Common myeloid progenitor, CD34-positive (primary cell): ENCODE measurements around the gene SNRPD3. TPM values are rescaled to one million over a fixed set of nuclear protein-coding genes. Genes with fewer than 3 reads are reported as not detected.

Source experiments
- CTCF ChIA-PET: fragments of 350-600 bp; sonication (Branson Sonifier 250); formaldehyde crosslinking; loops from one replicate; lab custom pipeline; 2021; ENCODE audit warnings: antibody characterized with exemption; lab: Charles Lee
- POLR2A ChIA-PET: fragments of 350-600 bp; sonication (Branson Sonifier 250); formaldehyde crosslinking; loops from one replicate; lab custom pipeline; 2021; ENCODE audit warnings: antibody characterized with exemption; lab: Charles Lee
- DNase-seq, 3 donors: peaks; one replicate each; pipeline versions ENCODE4 v3.0.0 to v3.0.0-alpha.2; 2013
- H3K27ac ChIP-seq, 2 experiments: 1 replicate in 1 of 2; 2 replicates in 1 of 2; pipeline ENCODE4 v1.7.0; 2013; ENCODE audit warnings: inconsistent platforms in 2 of 2, low read length in 2 of 2, mild to moderate bottlenecking in 2 of 2, low read depth in 1 of 2, moderate library complexity in 1 of 2; ENCODE audit not compliant: severe bottlenecking in 2 of 2, insufficient read depth in 1 of 2, poor library complexity in 1 of 2
- H3K27me3 ChIP-seq, 5 experiments: replicated peaks in 2 of 5; 1 replicate in 3 of 5; 2 replicates in 2 of 5; pipeline versions ENCODE4 v1.6.1 to v1.7.0; 2013; ENCODE audit warnings: low read length in 4 of 5, mild to moderate bottlenecking in 2 of 5, moderate library complexity in 2 of 5, inconsistent platforms in 1 of 5; ENCODE audit not compliant: insufficient read depth in 5 of 5, control insufficient read depth in 4 of 5
- H3K36me3 ChIP-seq, 4 experiments: 1 replicate in 2 of 4; 2 replicates in 2 of 4; pipeline versions ENCODE4 v1.6.1 to v1.7.0; 2013; ENCODE audit warnings: low read length in 3 of 4, control low read depth in 1 of 4, mild to moderate bottlenecking in 1 of 4; ENCODE audit not compliant: control insufficient read depth in 4 of 4, insufficient read depth in 4 of 4
- H3K4me1 ChIP-seq, 4 experiments: 1 replicate in 3 of 4; 2 replicates in 1 of 4; pipeline versions ENCODE4 v1.6.1 to v1.7.1; 2013; ENCODE audit warnings: low read length in 3 of 4, mild to moderate bottlenecking in 3 of 4, control low read depth in 1 of 4, inconsistent platforms in 1 of 4, moderate library complexity in 1 of 4; ENCODE audit not compliant: control insufficient read depth in 4 of 4, insufficient read depth in 4 of 4; ENCODE audit errors: control extremely low read depth in 1 of 4
- H3K4me3 ChIP-seq, 7 experiments: 1 replicate in 4 of 7; 2 replicates in 3 of 7; pipeline versions ENCODE4 v1.5.1 to v1.7.0; 2013; ENCODE audit warnings: mild to moderate bottlenecking in 7 of 7, low read length in 6 of 7, moderate library complexity in 6 of 7, inconsistent platforms in 2 of 7, low read depth in 2 of 7, control low read depth in 1 of 7; ENCODE audit not compliant: insufficient read depth in 4 of 7, control insufficient read depth in 1 of 7; ENCODE audit errors: extremely low read depth in 1 of 7
- H3K9me3 ChIP-seq, 5 experiments: 1 replicate in 4 of 5; 2 replicates in 1 of 5; pipeline versions ENCODE4 v1.6.1 to v1.7.1; 2013; ENCODE audit warnings: low read length in 4 of 5, mild to moderate bottlenecking in 2 of 5, inconsistent platforms in 1 of 5, low read depth in 1 of 5, moderate library complexity in 1 of 5; ENCODE audit not compliant: control insufficient read depth in 4 of 5, insufficient read depth in 2 of 5; ENCODE audit errors: control extremely low read depth in 1 of 5
- WGBS: methylation state at CpG from one replicate; pipeline ENCODE4 v1.1.5; 2013; ENCODE audit not compliant: insufficient coverage; 5-methylcytosine and 5-hydroxymethylcytosine counted together
- polyA plus RNA-seq: library from polyadenylated mRNA; unstranded; fragments of 120-200 nt; gene quantifications from one replicate; pipeline ENCODE4 v1.2.1, GENCODE V29; 2013

Gene SNRPD3
- 87.0 TPM for polyA plus RNA-seq

DNA sequence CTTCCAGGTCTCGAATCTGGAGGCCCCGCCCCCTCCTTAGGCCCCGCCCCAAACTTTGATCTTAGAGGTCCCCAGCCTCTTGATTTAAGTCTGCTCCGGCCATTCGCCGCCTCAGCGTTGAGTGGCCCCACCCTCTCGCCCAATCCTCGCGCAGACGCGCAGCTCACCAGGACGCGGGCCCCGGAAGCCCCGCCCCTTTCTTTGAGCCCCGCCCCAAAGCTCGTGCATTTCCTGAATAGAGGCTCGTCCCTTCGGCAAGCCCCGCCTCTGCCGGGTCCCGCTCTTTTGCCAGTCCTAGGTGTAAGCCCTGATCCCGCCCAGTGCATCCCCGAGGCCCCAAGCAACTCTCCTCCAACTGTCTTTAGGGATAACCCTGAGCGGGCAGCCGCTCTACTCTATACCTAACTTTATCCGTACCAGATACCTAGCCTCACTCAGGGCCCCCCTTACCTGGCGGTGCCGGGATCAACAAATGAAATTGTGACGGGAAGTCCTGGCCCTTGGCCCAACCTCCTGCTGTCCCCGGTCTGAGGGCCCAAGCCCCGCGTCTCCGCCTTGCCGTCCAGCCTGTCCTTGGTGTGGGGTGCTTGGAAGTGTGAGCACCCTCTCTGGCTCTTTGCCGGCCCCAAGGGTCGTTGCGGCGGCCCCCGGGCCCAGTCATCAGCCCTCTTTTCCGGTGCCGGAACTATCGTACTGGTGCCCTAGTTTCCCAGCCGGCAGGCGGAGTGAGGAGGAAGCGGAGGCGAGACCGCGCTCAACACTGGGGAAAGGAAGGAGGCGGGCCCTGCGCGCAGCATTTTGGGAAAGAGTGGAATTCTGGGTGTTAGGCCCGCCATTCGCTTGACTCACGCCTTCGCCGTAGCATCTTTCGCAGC lies at the start of gene SNRPD3:
Gene SNRPD3 (plus strand): TSS at position 835 of the 875 bp plus-strand sequence. CDS start 1,676 bp downstream, outside the sequence.
- Histone ChIP-seq H3K4me1 (peaks cover 24 to 57% (median 44%) of the 10 kb centered on the region in 4 experiments), H3K27me3 (no peaks in the 10 kb centered on the region), H3K9me3 (no peaks in the 10 kb centered on the region), H3K27ac (peak within 1 kb of the TSS; percentile 82 to 93), H3K36me3 (peaks cover 11 to 30% (median 20%) of the 10 kb centered on the region in 4 experiments), H3K4me3 (peak within 1 kb of the TSS; percentile 85 to 94 (median 92))
- under 1% methylated on average over 55 of the region's 59 CpGs for WGBS
- ChIA-PET POLR2A (interaction anchor here (0.6 to 1.4 kb wide), 2 partner anchors 14 to 156 kb away, joined by 3 to 6 read pairs; no protein-coding TSS in a partner anchor), CTCF (no interaction called here)
- peak; percentile 98 to 99 (median 99) for DNase-seq

- CTCF ChIA-PET, result interaction anchor here (1.1 to 2.1 kb wide), 10 partner anchors 9 to 104 kb away, joined by 3 to 9 read pairs (median 4); no protein-coding TSS in a partner anchor
- Histone ChIP-seq H3K9me3 (no peaks in the 10 kb centered on the region), H3K27me3 (no peaks in the 10 kb centered on the region), H3K36me3 (no peaks in the 10 kb centered on the region), H3K4me1 (peaks cover 25 to 74% (median 65%) of the 10 kb centered on the region in 4 experiments), H3K27ac (no peak overlapping the region), H3K4me3 (no peak overlapping the region)
- POLR2A ChIA-PET, result interaction anchor here (0.6 kb wide), 1 partner anchor 52 kb away, joined by 3 read pairs; no protein-coding TSS in a partner anchor
- peak in 2 of 3 donors; percentile 39 to 42 for DNase-seq
- 32% methylated on average over 4 of the region's 6 CpGs for WGBS
These were observed 48.9 kb upstream of the SNRPD3 start for GRCh38 chr22:24506802-24507438.

DNA sequence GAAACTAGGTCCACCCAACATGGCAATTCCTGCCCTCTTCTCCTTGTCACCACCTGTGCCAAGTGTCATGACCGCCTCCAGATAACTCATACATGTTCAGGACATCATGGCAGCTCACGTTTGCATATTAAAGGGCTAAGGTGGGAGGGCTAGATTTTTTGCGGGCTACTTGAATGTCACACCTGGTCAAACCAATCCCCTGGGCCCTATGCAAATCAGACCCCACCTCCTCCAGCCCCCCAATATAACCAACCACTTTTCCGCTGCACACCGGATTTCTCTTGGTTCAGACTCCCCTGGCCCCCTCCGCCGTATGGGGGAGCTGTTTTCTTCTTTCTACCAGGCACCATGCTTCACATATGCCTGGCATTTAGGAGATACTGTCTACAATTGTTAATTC lies 48.1 kb upstream of the SNRPD3 start:
- Histone ChIP-seq H3K27ac (no peak overlapping the region), H3K27me3 (no peaks in the 10 kb centered on the region), H3K4me3 (no peak overlapping the region), H3K36me3 (no peaks in the 10 kb centered on the region), H3K4me1 (peaks cover 31 to 78% (median 71%) of the 10 kb centered on the region in 4 experiments), H3K9me3 (no peaks in the 10 kb centered on the region)
- CTCF ChIA-PET, result interaction anchor here (1.1 to 2.1 kb wide), 8 partner anchors 8 to 105 kb away, joined by 3 to 9 read pairs (median 4); no protein-coding TSS in a partner anchor
- WGBS, result 100% methylated on average over 4 of the region's 7 CpGs
- POLR2A ChIA-PET, result no interaction called here
- DNase-seq, result no peak

GRCh38 chr22:24510637-24511625 lies 44.9 kb upstream of the SNRPD3 start:
- Histone ChIP-seq H3K9me3 (no peaks in the 10 kb centered on the region), H3K4me1 (peaks cover 24 to 72% (median 56%) of the 10 kb centered on the region in 4 experiments), H3K4me3 (peak overlapping the region in 5 of 7 experiments; percentile 9 to 50 (median 34)), H3K36me3 (no peaks in the 10 kb centered on the region), H3K27ac (peak overlapping the region in 1 of 2 experiments; percentile 62), H3K27me3 (no peaks in the 10 kb centered on the region)
- WGBS, result 2% methylated on average over 7 of the region's 10 CpGs
- CTCF ChIA-PET, result interaction anchor here (0.9 to 1.4 kb wide), 6 partner anchors 12 to 184 kb away, joined by 3 to 6 read pairs (median 4); no protein-coding TSS in a partner anchor
- peak; percentile 72 to 96 (median 95) for DNase-seq
- POLR2A ChIA-PET, result interaction anchor here (0.7 to 1.0 kb wide), 2 partner anchors 83 to 86 kb away, joined by 3 to 4 read pairs; no protein-coding TSS in a partner anchor

GRCh38 chr22:24512043-24512442 lies 43.8 kb upstream of the SNRPD3 start:
- H3K27ac ChIP-seq, result no peak overlapping the region
- H3K36me3 ChIP-seq, result no peaks in the 10 kb centered on the region
- no peaks in the 10 kb centered on the region for H3K27me3 ChIP-seq
- peak in 2 of 3 donors; percentile 86 to 89 for DNase-seq
- CTCF ChIA-PET, result interaction anchor here (0.7 to 1.6 kb wide), 5 partner anchors 9 to 329 kb away, joined by 3 to 6 read pairs (median 6); no protein-coding TSS in a partner anchor
- H3K9me3 ChIP-seq, result no peaks in the 10 kb centered on the region
- H3K4me1 ChIP-seq, result peaks cover 24 to 71% (median 54%) of the 10 kb centered on the region in 4 experiments
- H3K4me3 ChIP-seq, result peak overlapping the region in 3 of 7 experiments; percentile 1 to 50 (median 48)
- POLR2A ChIA-PET, result interaction anchor here (0.5 kb wide), 1 partner anchor 45 kb away, joined by 3 read pairs; no protein-coding TSS in a partner anchor
- 0% methylated on average over 1 of the region's 3 CpGs for whole genome bisulfite sequencing
